Left forelimb (tissue), 1 donor: Measurements from ENCODE around the gene KDM4F.
"Not testable (repeated sequence)": the region's sequence is repeated elsewhere in the genome, so short reads cannot be mapped to it uniquely, and the experiment has no call there.

Source experiments
- DNase-seq: peaks from one replicate; pipeline ENCODE4 v3.0.0-alpha.2; 2018; ENCODE audit warnings: low spot score

Gene KDM4F

DNA sequence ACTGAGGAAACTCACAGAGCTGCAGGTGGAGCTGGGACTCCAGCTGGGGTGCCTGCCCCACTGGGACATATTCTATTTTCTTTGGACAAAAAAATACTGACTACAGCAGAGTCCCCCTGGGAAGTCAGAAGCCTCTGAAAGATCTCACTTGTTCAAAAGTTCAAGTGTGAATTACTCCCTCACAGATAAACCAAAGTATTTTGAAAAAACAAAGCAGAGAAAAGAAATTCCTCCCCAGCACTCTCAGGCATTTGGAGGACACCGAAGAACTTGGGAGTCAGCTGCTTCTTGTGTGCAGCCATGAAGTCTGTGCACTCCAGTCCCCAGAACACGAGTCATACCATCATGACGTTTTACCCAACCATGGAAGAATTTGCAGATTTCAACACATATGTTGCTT is at the start of gene KDM4F:
TSS of gene KDM4F (plus strand) at position 301 of the 400 bp plus-strand sequence.
- DNase-seq = not testable (repeated sequence)

DNA sequence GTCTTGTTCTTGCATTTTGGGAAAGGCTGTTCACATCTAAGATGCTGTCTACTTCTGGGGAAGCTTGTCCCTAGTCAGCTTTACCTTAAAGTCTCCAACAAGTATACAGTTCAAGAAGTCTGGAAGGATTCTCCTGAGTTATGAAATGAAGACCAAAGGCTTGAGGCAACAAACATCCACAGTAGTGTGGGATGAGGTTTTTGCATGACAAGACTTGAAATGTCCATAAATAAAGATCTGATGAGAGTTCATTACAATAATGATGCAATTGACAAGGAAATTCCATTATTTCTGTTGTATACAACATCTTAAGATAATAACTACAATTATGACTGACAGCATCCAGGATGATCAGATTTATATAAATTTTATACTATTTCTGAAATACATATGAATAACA is 45.5 kb upstream of the KDM4F start:
- DNase-seq = no peak

DNA sequence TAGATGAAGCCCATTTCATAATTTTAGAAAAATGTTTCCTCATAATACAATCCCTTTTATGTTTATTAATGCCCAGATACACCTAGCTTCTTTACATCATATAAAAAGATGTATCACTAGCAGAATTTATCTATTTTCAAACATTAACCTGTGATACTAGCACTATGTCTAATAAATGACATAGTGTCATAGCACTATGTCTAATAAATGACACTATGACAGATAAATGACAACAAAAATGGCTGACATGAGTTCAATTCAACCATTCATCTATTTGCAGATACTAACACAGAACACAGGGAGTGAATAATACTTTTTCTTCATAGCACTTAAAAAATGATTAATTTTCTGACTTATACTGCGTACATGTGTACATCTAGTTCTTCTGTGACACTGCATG is 43.6 kb upstream of the KDM4F start:
- DNase-seq = no peak

DNA sequence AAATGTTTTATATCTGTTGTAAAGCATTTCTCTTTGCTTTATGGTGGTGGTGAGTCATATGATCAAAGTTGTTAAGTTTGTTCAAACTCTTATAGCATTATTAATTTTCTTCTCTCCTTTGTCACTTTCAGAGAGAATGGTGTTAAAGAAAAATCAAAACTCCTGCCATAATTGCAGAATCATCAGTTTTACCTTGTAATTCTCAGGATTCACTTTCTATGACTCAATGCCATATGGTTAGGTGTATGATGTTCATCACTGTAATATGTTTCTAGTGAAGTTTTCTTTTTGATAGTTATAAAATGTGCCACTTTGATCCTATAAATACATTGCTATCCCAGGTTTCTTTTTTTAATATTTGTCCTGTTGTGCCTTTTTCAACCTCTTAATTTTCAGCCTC is 37.8 kb upstream of the KDM4F start:
- no peak for DNase-seq

DNA sequence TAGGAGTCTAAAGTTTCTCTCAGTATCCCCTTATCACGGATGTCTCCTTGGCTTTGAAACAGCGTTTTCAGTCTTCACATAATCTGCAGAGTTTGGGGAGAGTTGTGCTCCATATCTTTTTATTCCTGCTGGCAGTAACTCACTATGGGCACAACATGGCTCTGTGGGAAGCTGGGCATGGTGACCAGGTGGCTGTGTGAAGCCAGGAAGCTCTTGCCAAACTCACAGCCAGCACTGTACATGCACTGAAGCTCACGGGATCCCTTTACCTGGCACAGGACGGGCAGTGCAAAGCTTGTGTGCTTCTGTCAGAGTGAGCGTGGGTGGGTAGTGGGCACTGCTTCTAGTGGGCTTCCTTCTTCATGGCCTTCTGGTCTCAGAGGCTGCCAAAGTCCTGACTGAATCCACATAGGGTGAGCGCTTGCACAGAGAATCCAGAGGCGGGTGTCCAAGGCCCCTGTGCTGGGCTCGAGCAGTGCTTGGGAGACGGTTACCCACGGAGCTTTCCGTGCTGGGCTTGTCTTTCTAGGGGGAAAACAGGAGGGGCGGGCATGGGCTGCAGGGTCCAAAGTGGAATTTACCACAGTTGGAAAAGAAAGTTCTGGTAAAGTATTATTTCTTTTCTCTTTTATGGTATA is 34.9 kb upstream of the KDM4F start:
- no peak for DNase-seq

DNA sequence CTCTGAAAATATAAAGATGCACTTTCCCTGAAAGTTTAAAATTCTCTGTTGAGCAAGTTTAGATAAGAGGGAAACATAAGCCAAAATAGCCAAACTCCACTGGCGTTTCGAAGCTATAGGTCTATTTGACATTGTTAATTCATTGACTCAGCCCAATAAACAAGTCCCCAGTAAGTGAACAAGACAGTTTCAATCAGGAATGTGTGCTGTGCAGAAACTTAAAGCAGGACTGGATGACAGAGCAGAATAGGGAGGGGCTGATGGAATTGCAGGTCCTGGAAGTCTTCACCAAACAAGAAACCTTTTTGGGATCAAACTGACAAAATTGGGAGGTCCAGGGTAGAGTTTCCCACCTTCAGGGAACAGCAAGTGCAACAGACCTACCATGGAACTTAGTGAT is 33.1 kb upstream of the KDM4F start:
- no peak for DNase-seq

DNA sequence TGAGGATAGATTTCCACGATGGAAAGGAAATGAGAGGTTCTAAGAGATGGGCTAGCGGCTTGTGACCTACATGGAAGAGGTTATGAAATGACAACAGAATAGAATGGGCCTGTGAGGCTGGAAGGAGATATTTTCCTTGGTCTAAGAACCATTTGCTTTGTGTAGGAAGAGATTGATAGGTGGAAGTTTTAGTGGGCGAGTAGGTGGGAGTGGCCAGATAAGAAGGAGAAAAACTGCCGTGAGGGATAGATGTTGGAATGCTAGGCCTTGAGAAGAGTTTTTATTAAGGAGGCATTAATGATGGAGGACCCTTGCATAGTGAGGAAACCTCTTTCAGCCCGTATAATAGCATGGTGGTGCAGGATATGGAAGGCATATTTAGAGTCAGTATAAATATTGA is 27.8 kb upstream of the KDM4F start:
- not testable (repeated sequence) for DNase-seq

DNA sequence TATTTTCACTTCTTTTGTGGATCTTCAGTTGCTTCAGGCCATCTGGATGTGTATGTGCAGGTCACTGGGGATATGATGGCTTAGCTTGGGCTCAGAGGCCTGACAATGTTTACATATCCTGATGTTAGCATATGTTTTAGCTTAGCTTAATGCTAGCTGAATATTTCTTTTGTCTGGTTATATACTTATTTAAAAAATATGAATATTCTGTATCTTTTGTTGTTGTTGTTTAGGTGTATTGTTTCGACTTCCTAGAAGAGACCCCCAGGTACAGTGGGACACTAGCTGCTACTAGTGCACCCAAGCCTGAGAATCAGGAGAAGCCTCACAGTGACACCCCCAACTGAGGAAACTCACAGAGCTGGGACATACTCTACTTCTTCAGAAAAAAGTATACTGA is 24.3 kb upstream of the KDM4F start, which contains the start of gene KDM4E:
TSS of gene KDM4E (plus strand) at position 301 of the 400 bp plus-strand sequence. CDS start 300 bp downstream, outside the sequence.
- DNase-seq = no peak

DNA sequence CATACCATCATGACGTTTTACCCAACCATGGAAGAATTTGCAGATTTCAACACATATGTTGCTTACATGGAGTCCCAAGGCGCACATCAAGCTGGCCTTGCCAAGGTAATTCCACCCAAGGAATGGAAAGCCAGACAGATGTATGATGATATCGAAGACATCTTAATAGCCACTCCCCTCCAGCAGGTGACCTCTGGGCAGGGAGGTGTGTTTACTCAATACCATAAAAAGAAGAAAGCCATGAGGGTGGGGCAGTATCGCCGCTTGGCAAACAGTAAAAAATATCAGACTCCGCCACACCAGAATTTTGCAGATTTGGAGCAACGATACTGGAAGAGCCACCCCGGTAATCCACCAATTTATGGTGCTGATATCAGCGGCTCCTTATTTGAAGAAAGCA is 23.6 kb upstream of the KDM4F start:
- DNase-seq = not testable (repeated sequence)

DNA sequence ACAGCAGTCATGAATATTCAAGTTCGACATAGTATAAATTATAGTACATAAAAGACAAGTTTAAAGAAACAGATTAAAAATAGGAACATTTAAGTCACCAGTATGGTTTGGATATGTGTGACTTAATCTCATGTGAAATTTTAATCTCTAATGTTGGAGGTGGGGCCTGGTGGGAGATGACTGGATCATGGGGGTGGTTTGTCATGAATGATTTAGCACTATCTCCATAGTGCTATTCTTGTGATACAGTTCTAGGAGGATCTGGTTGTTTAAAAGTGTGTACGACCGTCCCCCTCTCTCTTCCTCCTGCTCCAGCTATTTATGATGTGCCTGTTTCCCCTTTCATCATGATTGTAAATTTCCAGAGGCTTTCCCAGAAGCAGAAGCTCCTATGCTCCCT is 20.9 kb upstream of the KDM4F start:
- no peak for DNase-seq

DNA sequence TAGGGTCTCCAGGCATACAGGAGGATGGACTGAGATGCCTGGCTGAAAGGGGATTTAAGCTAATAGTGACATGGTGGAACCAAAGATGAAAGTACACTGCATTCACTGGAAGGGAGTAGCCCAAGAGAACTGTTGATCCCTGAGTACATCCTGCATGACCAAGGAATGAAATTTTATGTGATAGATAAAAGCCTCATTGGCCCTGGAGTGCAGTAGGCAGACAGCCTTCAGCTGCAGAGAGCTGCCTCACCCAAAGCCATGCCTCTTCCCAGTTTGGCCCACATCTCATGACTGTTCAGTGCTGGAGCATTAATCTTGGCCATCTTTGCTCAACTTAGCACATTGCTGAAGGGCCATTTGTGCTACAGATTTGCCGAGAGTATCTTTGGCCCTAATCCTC is 16.2 kb upstream of the KDM4F start:
- no peak for DNase-seq

DNA sequence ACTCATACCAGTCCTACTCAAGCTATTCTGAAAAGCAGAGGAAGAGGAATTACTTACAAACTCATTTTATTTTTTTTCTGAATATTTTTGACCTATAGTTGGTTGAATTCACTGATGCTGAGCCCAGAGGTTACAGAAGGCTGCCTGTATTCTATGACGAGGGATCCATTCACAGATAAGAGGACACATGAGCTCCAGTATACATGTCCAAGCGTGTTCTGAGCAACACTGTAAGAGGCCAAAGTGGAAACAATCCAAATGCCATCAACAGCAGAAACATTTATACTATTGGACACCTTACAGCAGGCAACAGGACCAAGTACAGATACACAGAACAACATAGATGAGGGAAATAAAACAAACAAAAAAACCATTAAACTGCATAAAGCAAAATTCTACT is 13.9 kb upstream of the KDM4F start:
- DNase-seq = no peak

DNA sequence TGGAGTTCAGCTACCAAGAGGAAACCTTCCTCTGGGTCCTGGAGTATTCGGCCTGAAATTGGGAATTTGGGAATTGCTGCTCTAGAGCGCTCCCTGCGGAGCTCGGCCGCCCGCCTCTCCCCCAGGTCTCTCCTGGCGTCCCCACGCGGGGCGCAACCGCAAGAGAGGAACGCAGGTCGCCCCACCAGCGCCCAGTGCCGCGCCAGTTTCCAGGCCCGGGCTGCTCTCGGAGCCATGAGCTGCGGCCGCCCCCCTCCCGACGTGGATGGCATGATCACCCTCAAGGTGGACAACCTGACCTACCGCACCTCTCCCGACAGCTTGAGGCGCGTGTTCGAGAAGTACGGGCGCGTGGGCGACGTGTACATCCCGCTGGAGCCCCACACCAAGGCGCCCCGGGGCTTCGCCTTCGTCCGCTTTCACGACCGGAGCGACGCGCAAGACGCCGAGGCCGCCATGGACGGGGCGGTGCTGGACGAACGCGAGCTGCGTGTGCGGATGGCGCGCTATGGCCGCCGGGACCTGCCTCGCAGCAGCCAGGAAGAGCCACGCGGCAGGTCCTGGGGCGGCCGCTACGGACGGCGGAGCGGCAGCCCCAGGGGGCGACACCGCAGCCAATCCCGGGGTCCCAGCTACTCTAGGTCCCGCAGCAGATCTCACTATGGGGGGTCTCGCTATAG is 11.7 kb upstream of the KDM4F start:
- not testable (repeated sequence) for DNase-seq

DNA sequence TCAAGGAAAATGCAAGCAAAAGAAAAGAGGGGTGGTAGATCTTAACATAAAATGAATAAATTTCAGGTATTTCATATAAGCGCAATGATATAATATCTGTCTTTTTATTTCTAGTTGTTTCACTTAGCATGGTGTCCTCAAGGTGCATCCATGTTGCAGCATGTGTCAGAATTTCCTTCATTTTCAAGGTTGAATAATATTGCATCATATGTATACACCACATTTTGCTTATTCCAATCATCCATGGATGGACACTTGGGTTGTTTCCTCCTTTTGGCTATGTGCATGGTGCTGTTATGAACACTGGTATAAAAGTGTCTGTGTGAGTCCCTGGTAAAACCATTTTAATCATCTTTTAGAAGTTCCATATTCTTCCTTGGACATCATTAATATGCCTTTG is 7.0 kb upstream of the KDM4F start:
- DNase-seq = no peak

DNA sequence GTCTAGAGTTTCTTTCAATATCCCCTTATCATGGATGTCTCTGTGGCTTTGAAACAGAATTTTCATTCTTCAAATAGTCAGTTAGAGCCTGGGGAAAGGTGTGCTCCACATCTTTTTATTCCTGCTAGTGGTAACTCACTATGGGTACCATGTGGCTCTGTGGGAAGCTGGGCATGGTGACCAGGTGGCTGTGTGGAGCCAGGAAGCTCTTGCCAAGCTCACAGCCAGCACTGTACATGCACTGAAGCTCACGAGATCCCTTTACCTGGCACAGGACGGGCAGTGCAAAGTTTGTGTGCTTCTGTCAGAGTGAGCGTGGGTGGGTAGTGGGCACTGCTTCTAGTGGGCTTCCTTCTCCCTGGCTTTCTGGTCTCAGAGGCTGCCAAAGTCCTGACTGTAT is 6.3 kb upstream of the KDM4F start:
- no peak for DNase-seq

DNA sequence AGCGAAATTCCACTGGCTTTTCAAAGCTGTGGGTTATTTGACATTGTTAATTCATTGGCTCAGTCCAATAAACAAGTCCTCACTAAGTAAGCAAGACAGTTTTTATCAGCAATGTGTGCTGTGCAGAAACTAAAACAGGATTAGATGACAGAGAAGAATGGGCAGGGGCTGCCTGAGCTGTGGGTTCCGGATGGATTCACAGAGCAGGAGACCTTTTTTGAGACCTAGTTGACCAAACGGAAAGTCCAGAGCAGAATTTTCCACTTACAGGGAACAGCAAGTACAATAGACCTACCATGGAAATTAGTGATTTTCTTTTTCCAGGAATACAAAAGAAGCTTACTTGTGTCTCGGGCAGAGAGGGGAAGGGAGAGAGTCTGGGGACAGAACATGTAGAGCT is 5.2 kb upstream of the KDM4F start:
- no peak for DNase-seq

DNA sequence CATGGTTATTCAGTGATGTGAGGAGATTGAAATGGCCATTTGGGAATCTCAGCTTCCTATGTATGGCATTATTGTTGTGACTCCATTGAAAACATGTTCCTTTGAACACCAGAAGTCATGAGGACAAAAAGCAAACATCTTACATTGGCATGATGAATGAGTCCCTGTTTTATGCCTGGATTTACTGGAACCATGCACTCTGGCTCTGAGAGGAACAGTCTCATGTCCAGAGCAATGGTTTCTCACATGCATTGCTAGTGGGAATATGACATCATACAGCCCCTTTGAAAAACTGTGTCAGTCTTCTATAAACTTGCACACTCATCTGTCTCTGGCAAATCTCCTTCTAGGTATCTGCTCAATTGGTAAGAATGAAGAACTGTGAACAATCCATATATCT is 3.4 kb upstream of the KDM4F start:
- DNase-seq = no peak

DNA sequence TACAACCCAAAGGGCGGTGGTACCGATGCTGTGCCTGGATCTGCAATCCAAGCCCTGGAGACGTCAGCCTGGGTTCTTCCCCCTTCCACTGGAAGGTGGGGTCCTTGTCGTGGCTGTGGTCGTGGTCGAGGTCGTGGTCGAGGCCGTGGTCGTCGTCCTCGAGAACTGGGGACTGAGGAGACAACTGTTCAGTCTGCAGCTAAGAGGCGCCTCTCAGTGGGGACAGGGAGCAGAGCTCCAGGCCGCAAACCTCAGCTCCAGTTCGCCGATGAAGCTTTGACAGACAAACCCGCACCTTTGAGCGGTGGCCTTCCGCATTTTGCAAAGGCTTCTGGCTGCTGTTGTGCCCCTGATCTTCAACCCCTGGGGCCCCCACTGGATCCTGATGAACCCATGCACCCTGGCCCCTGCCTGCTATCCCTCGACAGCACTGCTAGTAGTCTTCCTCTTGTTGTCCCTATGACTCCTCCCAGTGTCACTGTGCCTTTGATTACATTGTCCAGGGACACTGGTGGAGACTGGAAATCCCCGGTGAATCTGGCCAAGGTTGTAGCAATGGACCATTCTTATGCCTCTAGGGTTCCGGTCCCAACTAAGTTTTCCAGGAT is 1.5 kb downstream of the KDM4F start:
- no peak for DNase-seq

DNA sequence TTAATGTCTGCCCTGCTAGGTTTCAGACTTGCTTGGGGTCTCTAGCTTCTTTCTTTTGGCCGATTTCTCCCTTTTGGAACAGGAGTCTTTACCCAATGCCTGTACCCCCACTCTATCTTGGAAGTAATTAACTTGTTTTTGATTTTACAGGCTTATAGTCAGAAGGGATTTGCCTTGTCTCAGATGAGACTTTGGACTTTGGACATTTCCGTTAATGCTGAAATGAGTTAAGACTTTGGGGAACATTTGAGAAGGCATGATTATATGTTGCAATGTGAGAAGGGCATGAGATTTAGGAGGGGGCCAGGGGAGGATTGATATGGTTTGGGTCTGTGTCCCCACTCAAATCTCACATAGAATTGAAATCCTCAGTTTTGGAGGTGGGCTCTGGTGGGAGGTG is 5.1 kb downstream of the KDM4F start:
- DNase-seq = no peak

DNA sequence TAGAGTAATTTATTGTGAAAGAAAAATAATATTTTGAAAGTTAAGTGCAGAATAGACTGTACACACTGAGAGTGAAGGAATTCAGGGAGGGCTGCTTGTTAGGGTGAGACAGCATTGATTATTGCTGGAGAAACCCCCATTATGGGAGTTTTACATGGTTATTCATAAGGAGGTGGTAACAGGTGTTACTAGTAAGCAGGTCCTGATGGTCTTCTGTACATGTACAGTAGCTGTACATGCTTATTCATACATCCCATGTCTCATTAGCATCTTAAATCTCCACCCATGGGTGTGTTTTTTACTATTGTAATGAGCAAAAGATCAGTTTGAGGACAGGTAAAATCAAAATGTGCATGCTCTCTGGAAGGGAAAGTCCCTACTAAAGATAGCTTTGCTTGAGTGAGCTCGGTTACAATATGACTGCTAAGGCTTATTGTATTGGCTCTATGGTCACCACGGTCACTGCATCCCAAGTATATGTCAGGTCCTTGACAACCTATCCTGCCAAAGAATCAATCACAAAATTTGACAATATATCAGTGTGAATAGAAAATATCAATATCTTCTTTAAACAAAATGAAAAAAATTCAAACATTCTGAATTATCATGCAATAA is 6.2 kb downstream of the KDM4F start:
- DNase-seq = no peak

DNA sequence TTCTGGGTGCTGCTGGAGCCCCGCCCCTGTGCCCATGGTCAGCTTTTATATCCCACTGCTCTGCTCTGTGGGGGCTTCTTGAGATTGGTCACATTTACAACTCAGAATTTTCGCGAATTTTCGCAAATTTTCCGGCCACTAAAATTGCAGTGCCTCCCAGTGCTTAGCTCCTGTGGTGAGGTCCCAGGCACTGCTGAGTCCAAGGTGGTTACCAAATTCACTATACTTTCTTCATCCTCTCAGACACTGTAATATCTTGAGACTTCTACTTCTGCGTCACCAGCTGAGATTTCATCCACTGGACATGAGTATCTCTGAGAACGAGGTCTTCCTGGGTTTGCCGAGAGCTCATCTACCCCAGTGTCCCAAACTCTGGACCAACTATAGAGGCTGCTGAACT is 8.7 kb downstream of the KDM4F start:
- no peak for DNase-seq

DNA sequence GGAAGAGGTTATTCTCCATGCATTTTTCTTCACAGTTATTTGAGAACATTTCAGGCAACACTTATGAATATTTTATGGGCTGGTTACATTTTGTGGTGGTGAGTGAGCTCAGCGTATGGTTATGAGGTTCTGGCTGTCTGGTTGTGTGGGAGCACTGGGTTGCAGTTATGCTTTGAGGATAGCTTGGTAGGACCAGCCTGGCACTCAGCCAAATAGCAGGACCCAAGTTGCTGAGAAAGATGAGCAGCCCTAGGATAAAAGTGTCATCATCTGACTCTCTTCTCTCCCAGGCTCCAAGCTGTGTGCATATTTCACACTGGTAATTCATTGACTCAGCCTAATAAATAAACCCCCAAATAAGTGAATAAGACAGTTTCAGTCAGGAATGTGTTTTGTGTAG is 9.4 kb downstream of the KDM4F start:
- no peak for DNase-seq

DNA sequence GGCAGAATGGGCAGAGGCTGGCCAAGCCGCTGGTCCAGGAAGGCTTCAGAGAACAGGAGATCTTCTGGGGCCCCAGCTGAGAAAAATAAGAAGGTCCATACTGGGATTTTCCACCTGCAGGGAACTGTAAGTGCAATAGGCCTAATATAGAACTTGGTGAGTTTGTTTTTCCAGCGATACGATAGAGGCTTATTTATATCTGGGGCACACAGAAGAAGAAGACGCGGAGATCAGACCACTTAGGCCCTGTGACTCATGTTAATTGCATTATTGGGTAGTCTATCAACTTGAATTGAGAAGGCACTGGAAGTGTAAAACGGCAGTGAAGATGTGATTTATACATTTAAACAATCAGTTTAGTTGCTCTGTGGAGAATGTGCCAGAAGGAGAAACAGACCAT is 9.8 kb downstream of the KDM4F start:
- no peak for DNase-seq
